HG02884 (cell line): ENCODE data around the gene PTPRC.

ENCODE experiments used
- ATAC-seq: cut with Tn5 transposase; IDR thresholded peaks from one replicate; pipeline ENCODE4 v1.9.1; 2021; ENCODE audit warnings: mild to moderate bottlenecking, moderate library complexity; ENCODE audit not compliant: unreplicated experiment

Gene PTPRC

GRCh38 chr1:198805498-198806151 is 166.8 kb downstream of the PTPRC start:
- no peak for ATAC-seq

GRCh38 chr1:198806861-198807260 is 168.0 kb downstream of the PTPRC start:
- ATAC-seq: no peak
